Left ventricle myocardium superior (tissue), 1 donor: Measurements from ENCODE around the gene POC1A. TPM values are rescaled to one million over a fixed set of nuclear protein-coding genes. Genes with fewer than 3 reads are reported as not detected.

ENCODE experiments used
- ATAC-seq: fragments of 200-7000 bp; cut with Tn5 transposase; one replicate; pipeline ENCODE4 v1.9.1; 2020; ENCODE audit warnings: mild to moderate bottlenecking, moderate library complexity
- DNase-seq: peaks from one replicate; pipeline ENCODE4 v3.0.0-alpha.2; 2020
- intact Hi-C: fragments of 100-400 bp; cut with micrococcal nuclease; formaldehyde crosslinking; loops from one replicate; pipeline ENCODE4 v1.11.0; 2022
- total RNA-seq: library from RNA; stranded (reverse); fragmentation: NEBNext Ultra II Directional; extraction: Animal tissue kit (Norgen Biotek cat#: 25700); gene quantifications from one replicate; pipeline ENCODE4 v1.2.1, GENCODE V29; 2021
- donor health status: DM: no; HTN: yes; CAD: no; lungs with severe emphysema.

POC1A gene
- total RNA-seq, 1 donor from 2014 or later = 1.5 TPM

DNA sequence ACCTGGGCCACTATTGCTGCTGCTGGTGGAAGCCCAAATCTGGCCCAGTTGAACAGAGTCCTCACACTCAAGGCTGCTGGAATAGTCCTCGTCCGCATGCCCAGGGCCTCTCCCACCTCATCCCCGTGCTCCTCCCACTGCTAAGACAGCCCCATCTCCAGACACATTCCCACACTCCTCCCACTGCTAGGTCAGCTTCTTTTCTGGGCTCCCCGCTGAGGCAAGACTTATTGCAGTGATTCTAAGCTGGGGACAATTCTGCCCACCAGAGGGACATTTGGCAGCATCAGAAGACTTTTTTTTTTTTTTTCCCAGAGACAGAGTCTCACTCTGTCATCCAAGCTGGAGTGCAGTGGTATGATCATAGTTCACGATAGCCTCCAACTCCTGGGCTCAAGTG is 35.1 kb downstream of the POC1A start:
- intact Hi-C loops = no loop called here
- no peak for DNase-seq
- peak; percentile 8 for ATAC-seq

DNA sequence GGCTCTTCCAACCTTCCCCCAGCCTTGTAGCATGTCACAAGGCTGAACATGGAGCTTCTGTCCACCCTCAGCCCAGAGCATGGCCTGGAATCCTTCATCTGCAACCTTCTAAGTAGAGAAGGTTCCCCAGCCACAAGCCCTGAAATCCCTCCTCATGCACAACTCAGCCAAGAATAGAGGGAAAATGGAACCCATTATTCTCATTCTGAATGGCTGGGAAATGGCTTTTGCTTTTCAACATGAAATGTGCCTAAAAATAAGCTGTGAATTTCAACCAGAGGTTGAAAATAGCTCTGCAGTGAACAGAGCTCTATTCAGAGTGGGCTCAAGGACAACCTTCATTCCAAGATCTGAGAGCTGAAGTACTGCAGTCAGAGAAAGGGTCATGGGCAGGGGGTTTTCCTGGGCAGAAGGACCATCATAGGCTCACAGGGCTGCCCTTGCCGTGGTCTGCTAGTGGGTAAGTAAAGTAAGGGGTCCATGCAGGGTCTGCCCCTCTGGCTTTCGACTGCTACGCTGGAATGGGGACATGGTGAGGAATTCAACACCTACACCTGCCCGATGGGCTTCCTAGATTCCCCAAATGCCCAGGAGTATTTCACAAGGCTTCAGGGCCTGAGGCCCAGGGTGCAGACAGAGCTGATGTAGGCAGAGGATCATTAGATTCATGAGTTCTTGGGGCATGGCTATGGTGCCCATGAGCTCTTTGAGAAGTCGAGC is 35.9 kb downstream of the POC1A start:
- DNase-seq (no peak), ATAC-seq (no peak)
- intact Hi-C loops = no loop called here

DNA sequence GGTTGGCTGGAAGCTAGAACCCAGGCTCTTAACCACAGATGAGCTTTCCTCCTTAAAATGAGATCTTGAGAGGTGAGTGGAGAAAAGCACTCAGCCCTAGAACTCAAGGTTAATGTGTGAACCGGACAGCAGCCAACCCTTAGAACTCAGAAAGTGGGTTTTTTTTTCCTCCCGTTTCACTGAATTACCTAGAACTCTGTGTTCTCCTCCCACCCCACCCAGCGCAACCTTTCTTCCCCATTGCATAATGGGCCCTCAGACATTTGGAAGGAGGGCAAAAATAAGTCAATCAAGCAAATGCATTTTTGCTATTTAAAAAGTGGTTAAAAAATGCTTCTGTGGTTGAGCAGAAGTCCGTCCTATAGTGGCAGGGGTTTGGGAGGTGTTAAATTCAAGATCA is 36.7 kb downstream of the POC1A start:
- intact Hi-C loops = no loop called here
- no peak for DNase-seq

DNA sequence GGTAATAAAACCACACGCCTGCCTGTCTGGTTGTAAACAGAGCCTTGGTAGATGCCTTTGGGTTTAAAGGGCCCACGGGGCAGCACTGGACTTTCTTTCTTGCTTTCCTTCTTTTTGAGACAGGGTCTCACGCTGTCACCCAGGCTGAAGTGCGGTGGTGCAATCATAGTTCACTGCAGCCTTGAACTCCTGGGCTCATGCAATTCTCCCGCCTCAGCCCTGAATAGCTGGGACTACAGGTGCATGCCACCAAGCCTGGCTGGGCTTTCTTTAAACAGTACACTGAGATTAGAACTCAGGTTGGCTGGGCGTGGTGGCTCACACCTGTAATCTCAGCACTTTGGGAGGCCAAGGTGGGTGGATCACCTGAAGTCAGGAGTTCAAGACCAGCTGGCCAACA is 42.2 kb downstream of the POC1A start:
- ATAC-seq = no peak
- no peak for DNase-seq
- intact Hi-C loops = no loop called here

More for the DNA sequence above, 36.7 kb downstream of the POC1A start:
- ATAC-seq = no peak

DNA sequence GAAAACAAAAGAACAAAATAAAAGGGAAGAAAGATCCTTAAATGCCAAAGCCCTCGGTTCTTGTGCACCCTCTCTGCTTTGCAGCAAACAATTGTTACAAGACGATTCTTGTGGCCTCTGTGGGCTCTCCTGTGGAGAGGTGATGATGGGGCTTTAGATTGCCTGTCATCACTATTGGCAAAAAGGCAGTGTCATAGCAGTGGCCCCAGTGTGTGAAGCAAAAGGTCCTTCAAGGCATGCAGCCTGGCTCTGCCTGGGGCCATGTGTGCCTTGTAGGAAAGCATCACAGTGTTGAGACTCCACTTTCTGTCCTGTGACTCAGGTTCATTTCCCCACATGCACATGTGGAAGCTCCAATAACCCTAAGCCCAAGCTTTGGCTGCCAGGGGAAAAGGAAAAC is 43.7 kb downstream of the POC1A start:
- no peak for DNase-seq
- intact Hi-C loops = no loop called here
- no peak for ATAC-seq

GRCh38 chr3:52109611-52110301 is 44.5 kb downstream of the POC1A start:
- intact Hi-C loops = no loop called here
- ATAC-seq (peak; percentile 27), DNase-seq (no peak)

- intact Hi-C loops = no loop called here
- DNase-seq = peak; percentile 63
- ATAC-seq = peak; percentile 79
Measured at GRCh38 chr3:52108302-52109232, 45.7 kb downstream of the POC1A start.

DNA sequence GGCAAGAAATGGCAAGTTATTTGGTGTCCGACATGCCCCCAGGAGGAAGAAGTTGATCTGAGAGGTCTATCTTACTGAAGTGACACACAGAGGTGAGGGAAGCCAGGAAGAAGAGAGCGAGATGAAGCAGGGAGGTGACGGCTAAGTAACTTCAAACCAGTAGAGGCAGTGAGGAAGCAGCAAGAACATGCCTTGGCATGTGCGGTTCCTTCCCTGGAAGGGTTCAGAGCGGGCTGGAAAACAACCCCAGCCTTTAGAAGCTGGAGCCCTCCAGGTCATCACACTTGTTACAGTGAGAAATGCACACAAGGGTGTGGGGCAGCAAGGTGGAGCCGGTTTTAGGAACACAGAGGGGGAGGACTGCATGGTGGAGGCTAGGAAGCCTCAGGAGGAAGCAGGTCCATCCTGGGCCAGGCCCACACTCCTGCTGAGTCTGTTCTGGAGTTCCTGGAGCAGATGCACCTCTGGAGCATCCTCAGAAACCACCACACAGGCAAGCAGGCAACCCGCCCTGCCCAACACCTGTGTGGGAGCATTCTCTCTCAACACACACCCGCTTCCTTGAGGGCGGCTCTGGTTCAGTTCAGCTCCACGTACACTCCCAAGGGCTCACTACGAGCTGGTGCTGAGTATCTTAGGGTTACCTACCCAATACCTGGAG is 47.1 kb downstream of the POC1A start:
- ATAC-seq (no peak), DNase-seq (no peak)
- intact Hi-C loops = no loop called here

DNA sequence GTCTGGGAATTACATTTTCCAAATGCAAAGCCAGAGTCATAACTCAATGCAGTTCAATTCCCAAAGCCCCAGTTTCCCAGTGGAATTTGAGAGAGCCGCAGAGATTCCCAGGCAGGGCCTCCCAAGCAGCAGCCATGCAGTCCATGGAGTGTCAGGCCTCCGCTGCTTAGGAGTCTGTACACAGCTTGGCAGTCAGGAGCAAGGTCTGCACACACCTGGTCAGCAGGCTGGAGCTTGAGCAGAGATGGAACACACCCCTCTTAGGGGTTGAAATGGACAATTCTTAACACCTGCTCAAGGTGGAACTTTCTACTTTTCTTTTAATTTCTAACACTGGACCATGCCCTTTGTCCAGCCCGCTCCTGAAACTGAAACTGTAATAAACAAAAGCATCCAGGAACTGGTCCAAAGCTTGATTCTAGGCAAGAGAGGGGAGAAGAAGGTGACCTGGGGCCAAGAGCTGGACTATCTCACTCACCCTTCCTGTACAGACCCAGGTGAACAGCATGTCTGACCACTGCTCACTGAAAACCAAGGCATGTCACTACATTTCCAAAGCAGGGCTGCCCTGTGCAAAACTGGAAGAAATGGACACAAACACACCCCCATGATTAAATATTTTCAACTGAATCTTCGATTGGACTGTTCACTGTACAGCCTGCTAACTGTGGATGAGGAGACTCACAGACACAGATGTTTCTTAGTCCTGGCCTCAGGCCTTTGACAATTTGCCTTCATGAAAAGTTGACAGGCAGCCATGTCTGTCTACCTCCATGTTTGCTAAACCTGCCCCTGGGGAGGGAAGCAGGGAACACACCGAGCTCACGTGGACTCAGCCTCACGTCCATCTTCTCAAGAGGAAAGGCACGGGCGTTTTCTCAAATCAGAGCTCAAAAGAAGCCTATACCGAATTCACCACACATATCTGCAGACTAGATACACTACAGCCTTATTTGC is 49.3 kb downstream of the POC1A start:
- intact Hi-C loops = no loop called here
- no peak for ATAC-seq

GRCh38 chr3:52102934-52103333 is 51.3 kb downstream of the POC1A start:
- no peak for ATAC-seq
- intact Hi-C loops = no loop called here
- no peak for DNase-seq

More for the DNA sequence above, 49.3 kb downstream of the POC1A start:
- no peak for DNase-seq

GRCh38 chr3:52099001-52099401 is 55.2 kb downstream of the POC1A start:
- DNase-seq = no peak
- intact Hi-C loops = no loop called here
- peak; percentile 78 for ATAC-seq

DNA sequence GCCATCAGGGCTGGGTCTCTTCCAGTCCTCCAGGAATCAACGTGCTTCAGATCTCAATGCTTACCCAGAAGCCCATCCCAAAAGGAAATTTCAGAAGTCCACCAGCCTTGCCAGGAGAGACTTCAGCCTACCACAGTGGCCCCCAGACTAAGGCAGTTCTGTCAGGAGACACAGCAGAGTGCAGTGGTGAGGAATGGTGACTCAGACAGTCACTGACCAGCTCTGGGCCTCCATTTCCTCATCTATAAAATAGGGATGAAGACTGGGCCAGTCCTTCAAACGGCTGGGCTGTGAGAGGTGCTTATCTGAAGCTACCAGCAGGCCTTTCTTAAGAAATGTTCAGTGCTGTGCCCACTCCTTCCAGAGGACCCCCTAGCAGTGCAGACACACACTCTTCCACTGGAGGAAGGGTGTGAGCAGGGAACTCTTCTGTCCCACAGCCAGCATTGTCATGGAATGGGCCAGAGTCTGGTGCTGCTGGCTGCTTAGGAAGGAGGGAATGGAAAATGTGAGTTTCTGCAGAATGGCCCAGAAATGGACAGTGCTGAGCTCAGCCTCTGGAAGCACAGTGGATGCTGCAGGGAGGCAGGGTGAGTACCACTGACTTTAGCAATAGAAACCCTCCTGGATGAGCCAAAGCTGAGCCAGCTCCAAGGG is 56.2 kb downstream of the POC1A start:
- DNase-seq = no peak
- intact Hi-C loops = no loop called here
- no peak for ATAC-seq

- intact Hi-C loops = no loop called here
- DNase-seq = no peak
Measured at GRCh38 chr3:52095990-52096775, 58.0 kb downstream of the POC1A start.

GRCh38 chr3:52094571-52095485 is 59.4 kb downstream of the POC1A start:
- ATAC-seq (no peak), DNase-seq (no peak)
- intact Hi-C loops = no loop called here

More at GRCh38 chr3:52095990-52096775, 58.0 kb downstream of the POC1A start:
- ATAC-seq = no peak

- intact Hi-C loops = no loop called here
- ATAC-seq = no peak
- DNase-seq = no peak
Measured at GRCh38 chr3:52093756-52094545, 60.3 kb downstream of the POC1A start.
